T-cell (primary cell): ENCODE measurements around the gene WDR83. TPM values are rescaled to one million over a fixed set of nuclear protein-coding genes. Genes with fewer than 3 reads are reported as not detected.
"Not testable (repeated sequence)": the region's sequence is repeated elsewhere in the genome, so short reads cannot be mapped to it uniquely, and the experiment has no call there.

Source experiments
- ATAC-seq, 4 experiments: fragments of 200-7000 bp in 3 of 4; fragments of 150-1000 bp in 1 of 4; cut with Tn5 transposase; replicated peaks in 1 of 4; 1 replicate in 3 of 4; 2 replicates in 1 of 4; pipeline ENCODE4 v1.10.0; 2021; ENCODE audit warnings: moderate library complexity in 3 of 4, mild to moderate bottlenecking in 2 of 4, moderate number of reproducible peaks in 1 of 4
- CTCF ChIA-PET, 2 donors: fragments of 300-600 bp; sonication (Branson Sonifier 250); formaldehyde crosslinking; loops; one replicate each; lab custom pipeline; 2022; ENCODE audit warnings: antibody characterized with exemption in 2 of 2; lab: Charles Lee
- POLR2A ChIA-PET, 2 donors: fragments of 300-600 bp; sonication (Branson Sonifier 250); formaldehyde crosslinking; loops; one replicate each; lab custom pipeline; 2022; ENCODE audit warnings: antibody characterized with exemption in 2 of 2; lab: Charles Lee
- DNase-seq, 35 experiments: peaks; one replicate each; pipeline versions ENCODE4 v3.0.0 to v3.0.0-alpha.2; 2013 to 2023
- H3K27ac ChIP-seq: one replicate; pipeline ENCODE4 v1.5.1; 2013; ENCODE audit warnings: low read length
- H3K27me3 ChIP-seq, 2 experiments: replicated peaks in 1 of 2; 1 replicate in 1 of 2; 2 replicates in 1 of 2; pipeline versions ENCODE4 v1.6.1 to v1.7.0; 2013; ENCODE audit warnings: low read length in 1 of 2, mixed read lengths in 1 of 2; ENCODE audit not compliant: control insufficient read depth in 2 of 2, insufficient read depth in 2 of 2; ENCODE audit errors: extremely low read depth in 1 of 2
- H3K36me3 ChIP-seq, 2 donors: 1 replicate in 1 of 2; 2 replicates in 1 of 2; pipeline versions ENCODE4 v1.6.1 to v1.7.0; 2013; ENCODE audit warnings: low read length in 1 of 2; ENCODE audit not compliant: control insufficient read depth in 2 of 2, insufficient read depth in 1 of 2; ENCODE audit errors: extremely low read depth in 1 of 2
- H3K4me1 ChIP-seq, 2 experiments: 1 replicate in 1 of 2; 2 replicates in 1 of 2; pipeline versions ENCODE4 v1.6.1 to v1.7.0; 2013; ENCODE audit warnings: low read length in 2 of 2, mixed read lengths in 1 of 2; ENCODE audit not compliant: insufficient read depth in 2 of 2, control insufficient read depth in 1 of 2; ENCODE audit errors: extremely low read depth in 1 of 2
- H3K4me3 ChIP-seq, 2 donors: 1 replicate in 1 of 2; 2 replicates in 1 of 2; pipeline versions ENCODE4 v1.5.1 to v1.7.0; 2013; ENCODE audit warnings: mild to moderate bottlenecking in 2 of 2, low read length in 1 of 2, moderate library complexity in 1 of 2; ENCODE audit not compliant: control insufficient read depth in 1 of 2; ENCODE audit errors: extremely low read depth in 1 of 2
- H3K9me3 ChIP-seq: 2 replicates; pipeline ENCODE4 v1.7.0; 2013
- H3K27ac Mint-ChIP-seq, 2 donors: one replicate each; pipeline ENCODE4 v1.8.0; 2020 to 2021; ENCODE audit warnings: mild to moderate bottlenecking in 2 of 2, mixed read lengths in 2 of 2
- H3K27me3 Mint-ChIP-seq, 2 donors: one replicate each; pipeline ENCODE4 v1.8.0; 2021 to 2022; ENCODE audit warnings: mixed read lengths in 2 of 2
- H3K36me3 Mint-ChIP-seq: one replicate; pipeline ENCODE4 v1.8.0; 2021; ENCODE audit warnings: mixed read lengths
- H3K4me1 Mint-ChIP-seq, 3 donors: one replicate each; pipeline ENCODE4 v1.8.0; 2020 to 2022; ENCODE audit warnings: mixed read lengths in 3 of 3, mild to moderate bottlenecking in 1 of 3
- H3K4me3 Mint-ChIP-seq, 3 donors: one replicate each; pipeline ENCODE4 v1.8.0; 2020 to 2022; ENCODE audit warnings: mild to moderate bottlenecking in 3 of 3, mixed read lengths in 3 of 3, moderate library complexity in 3 of 3
- H3K9me3 Mint-ChIP-seq, 3 donors: one replicate each; pipeline ENCODE4 v1.8.0; 2020 to 2022; ENCODE audit warnings: mixed read lengths in 3 of 3
- WGBS: methylation state at CpG from one replicate; pipeline ENCODE4 v1.1.5; 2013; ENCODE audit warnings: missing lambda C conversion rate; ENCODE audit not compliant: insufficient coverage; 5-methylcytosine and 5-hydroxymethylcytosine counted together
- total RNA-seq, 35 experiments: library from RNA in 6 of 35; stranded (reverse) in 6 of 35; fragments of 120-200 nt in 1 of 35; gene quantifications; one replicate each; pipeline versions ENCODE4 v1.2.1 to v1.2.4 and lab custom pipeline; 2013 to 2026

The WDR83 gene
- total RNA-seq, 5 donors from 2014 or later (not counting 1 experiment from before 2014, with no cell fraction given), result 7.7 to 24.3 (median 17.6) TPM

DNA sequence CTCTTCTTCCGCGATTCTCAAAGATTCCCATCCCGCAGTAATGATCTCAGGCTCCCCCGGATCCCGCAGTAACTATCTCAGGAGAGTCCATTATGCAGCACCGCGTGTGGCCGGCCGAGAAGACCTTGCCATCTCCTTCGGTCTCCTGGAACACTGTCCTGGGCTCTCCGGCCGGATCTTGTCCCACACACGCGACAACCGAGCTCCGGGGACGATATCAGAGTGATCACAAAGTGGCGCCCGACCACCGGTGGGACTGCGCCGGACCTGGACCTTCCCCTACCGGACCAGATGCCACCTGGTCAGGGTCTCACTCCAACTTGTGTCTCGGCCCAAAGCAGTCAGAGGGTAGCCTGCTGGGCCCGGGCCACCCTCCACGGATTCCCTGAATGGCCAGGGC is 24.1 kb upstream of the WDR83 start:
- peaks cover 4% of the 10 kb centered on the region for H3K36me3 Mint-ChIP-seq
- no peaks in the 10 kb centered on the region for H3K9me3 Mint-ChIP-seq
- Histone ChIP-seq H3K9me3 (no peaks in the 10 kb centered on the region), H3K36me3 (peaks cover 0 to 4% of the 10 kb centered on the region in 2 donors), H3K27me3 (no peaks in the 10 kb centered on the region), H3K4me3 (no peak overlapping the region), H3K4me1 (peaks cover 0 to 14% of the 10 kb centered on the region in 2 experiments), H3K27ac (no peak overlapping the region)
- WGBS, result 96% methylated on average over 19 of the region's 26 CpGs
- DNase-seq (no peak), ATAC-seq (no peak)
- H3K4me3 Mint-ChIP-seq, result no peak overlapping the region
- H3K27ac Mint-ChIP-seq, result no peak overlapping the region
- no peaks in the 10 kb centered on the region for H3K27me3 Mint-ChIP-seq
- ChIA-PET POLR2A (no interaction called here), CTCF (interaction anchor here in 1 of 2 donors (0.7 kb wide), 1 partner anchor 27 kb away, joined by 3 read pairs; no protein-coding TSS in a partner anchor)
- peaks cover 8 to 10% (median 10%) of the 10 kb centered on the region in 3 donors for H3K4me1 Mint-ChIP-seq

DNA sequence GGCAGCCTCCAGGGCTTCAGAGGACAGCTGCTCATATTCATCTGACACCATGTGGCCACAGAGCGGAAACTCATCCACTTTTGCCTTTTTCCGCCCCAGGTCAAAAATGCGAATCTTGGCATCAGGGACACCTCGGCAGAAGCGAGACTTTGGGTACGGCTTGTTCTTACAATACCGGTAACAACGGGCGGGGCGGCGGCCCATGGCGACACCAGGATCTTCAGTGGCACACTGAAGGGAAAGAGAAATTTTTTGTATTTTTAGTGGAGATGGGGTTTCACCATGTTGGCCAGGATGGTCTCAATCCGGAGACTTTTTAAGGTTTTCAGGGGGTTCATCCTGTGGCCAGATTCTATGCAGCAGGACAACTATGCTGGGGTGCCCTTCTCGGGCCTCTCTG is 22.9 kb upstream of the WDR83 start:
- H3K27ac Mint-ChIP-seq, CTCF ChIA-PET: not testable (repeated sequence)

DNA sequence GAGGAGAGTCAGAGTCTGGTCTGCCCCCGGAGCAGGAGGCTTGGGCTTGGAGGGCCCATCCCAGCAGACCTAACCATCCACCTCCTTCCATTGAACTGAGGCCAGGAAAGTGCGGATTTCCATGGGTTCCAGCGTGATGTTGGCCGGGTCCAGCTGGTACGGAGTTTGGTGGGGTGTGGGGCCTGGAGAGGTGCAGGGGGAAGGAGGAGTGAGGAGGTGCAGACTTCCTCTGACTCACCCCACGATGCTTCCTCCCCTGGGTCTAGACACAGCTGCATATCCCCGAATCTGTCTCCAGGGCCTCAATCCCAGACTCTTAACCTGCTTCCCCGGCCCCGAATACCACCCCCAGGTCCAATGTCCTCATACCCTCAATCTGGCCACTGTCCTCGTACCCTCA is 20.1 kb upstream of the WDR83 start:
- DNase-seq (no peak), ATAC-seq (no peak)
- 86% methylated on average over 4 of the region's 10 CpGs for WGBS
- Histone ChIP-seq H3K36me3 (peaks cover 4 to 7% of the 10 kb centered on the region in 2 donors), H3K27me3 (no peaks in the 10 kb centered on the region), H3K4me3 (no peak overlapping the region), H3K4me1 (no peaks in the 10 kb centered on the region), H3K27ac (no peak overlapping the region), H3K9me3 (no peaks in the 10 kb centered on the region)
- Mint-ChIP-seq H3K4me1 (peaks cover 0 to 2% (median 0%) of the 10 kb centered on the region in 3 donors), H3K9me3 (no peaks in the 10 kb centered on the region), H3K27ac (peak overlapping the region in 1 of 2 donors; percentile 57), H3K36me3 (peaks cover 9% of the 10 kb centered on the region), H3K4me3 (no peak overlapping the region), H3K27me3 (no peaks in the 10 kb centered on the region)
- ChIA-PET POLR2A (no interaction called here), CTCF (interaction anchor here in 1 of 2 donors (0.5 kb wide), 1 partner anchor 9 kb away, joined by 7 read pairs; no protein-coding TSS in a partner anchor)

More for the DNA sequence above, 22.9 kb upstream of the WDR83 start:
- H3K9me3 Mint-ChIP-seq, H3K4me3 Mint-ChIP-seq, H3K36me3 ChIP-seq, H3K27ac ChIP-seq, H3K27me3 Mint-ChIP-seq, DNase-seq, ATAC-seq, POLR2A ChIA-PET, H3K27me3 ChIP-seq, H3K36me3 Mint-ChIP-seq, H3K9me3 ChIP-seq, H3K4me3 ChIP-seq: not testable (repeated sequence)
- H3K4me1 Mint-ChIP-seq, result peaks cover 8 to 12% (median 10%) of the 10 kb centered on the region in 3 donors
- H3K4me1 ChIP-seq, result peaks cover 0 to 14% of the 10 kb centered on the region in 2 experiments
- WGBS, result 95% methylated on average over 12 of the region's 14 CpGs

DNA sequence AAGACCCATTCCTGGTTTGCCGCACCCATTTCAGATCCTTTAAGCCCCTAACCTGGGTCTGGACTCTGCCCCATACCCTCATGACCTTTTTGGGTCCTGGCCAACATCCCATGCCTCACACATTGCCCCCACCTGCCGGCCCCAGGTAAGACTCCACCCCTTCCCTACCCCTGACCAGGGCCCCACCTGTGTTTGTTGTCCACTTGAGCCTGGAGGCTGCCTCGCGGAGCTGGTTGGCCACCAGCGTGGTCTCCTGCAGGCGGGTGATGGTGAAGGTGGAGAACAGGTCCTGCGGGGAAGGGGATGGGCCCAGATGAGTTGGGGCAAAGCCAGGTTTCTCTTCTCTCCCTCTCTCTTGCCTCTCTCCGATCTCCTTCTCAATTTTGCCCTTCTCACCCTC is 19.6 kb upstream of the WDR83 start:
- WGBS, result 82% methylated on average over 3 of the region's 8 CpGs
- Mint-ChIP-seq H3K36me3 (peaks cover 13% of the 10 kb centered on the region), H3K27ac (peak overlapping the region in 1 of 2 donors; percentile 57), H3K4me3 (no peak overlapping the region), H3K27me3 (no peaks in the 10 kb centered on the region), H3K9me3 (no peaks in the 10 kb centered on the region), H3K4me1 (peaks cover 0 to 2% (median 0%) of the 10 kb centered on the region in 3 donors)
- Histone ChIP-seq H3K27me3 (no peaks in the 10 kb centered on the region), H3K9me3 (no peaks in the 10 kb centered on the region), H3K27ac (no peak overlapping the region), H3K36me3 (peaks cover 4 to 12% of the 10 kb centered on the region in 2 donors), H3K4me3 (no peak overlapping the region), H3K4me1 (no peaks in the 10 kb centered on the region)
- ATAC-seq (peak in 2 of 4 experiments; percentile 14 to 17), DNase-seq (no peak)
- ChIA-PET POLR2A (no interaction called here), CTCF (interaction anchor here in 1 of 2 donors (0.5 kb wide), 1 partner anchor 9 kb away, joined by 7 read pairs; no protein-coding TSS in a partner anchor)

DNA sequence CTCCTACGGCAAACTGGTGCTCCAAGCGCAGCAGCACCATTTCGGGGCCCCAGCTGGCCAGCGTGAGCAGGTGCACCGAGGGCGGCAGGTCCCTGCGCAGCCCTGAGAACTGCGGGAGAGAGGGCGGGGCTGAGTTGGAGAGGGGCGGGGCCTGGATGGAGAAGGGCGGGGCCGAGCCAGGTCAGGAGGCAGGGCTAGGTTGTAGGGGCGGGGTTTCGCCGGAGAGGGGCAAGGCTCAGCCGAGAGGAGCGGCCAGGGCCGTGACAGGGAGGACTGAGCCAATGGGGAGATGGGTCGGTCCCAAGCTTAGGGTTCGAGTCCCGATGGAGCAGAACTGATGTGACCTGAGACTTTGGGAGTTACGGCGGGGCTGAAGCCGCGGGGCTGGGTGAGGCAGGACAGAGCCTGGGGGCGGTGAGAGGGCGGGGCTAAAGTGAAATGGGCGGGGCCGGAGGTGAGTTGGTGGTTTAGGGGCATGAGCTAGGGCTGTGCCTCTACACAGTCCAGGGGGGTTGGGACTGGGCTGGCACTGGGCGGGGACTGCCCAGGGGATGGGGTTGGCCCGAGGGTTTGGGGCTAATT is 19.0 kb upstream of the WDR83 start:
- CTCF ChIA-PET, result no interaction called here
- no peaks in the 10 kb centered on the region for H3K9me3 ChIP-seq
- peaks cover 4 to 16% of the 10 kb centered on the region in 2 donors for H3K36me3 ChIP-seq
- Mint-ChIP-seq H3K27ac (no peak overlapping the region), H3K9me3 (no peaks in the 10 kb centered on the region), H3K4me3 (peak overlapping the region in 1 of 3 donors; percentile 9), H3K4me1 (peaks cover 0 to 2% (median 0%) of the 10 kb centered on the region in 3 donors), H3K36me3 (peaks cover 13% of the 10 kb centered on the region), H3K27me3 (no peaks in the 10 kb centered on the region)
- DNase-seq (peak in 7 of 35 experiments; percentile 12 to 43 (median 20)), ATAC-seq (peak; percentile 49 to 81 (median 54))
- POLR2A ChIA-PET, result no interaction called here
- no peaks in the 10 kb centered on the region for H3K27me3 ChIP-seq
- H3K27ac ChIP-seq, result no peak overlapping the region
- 88% methylated on average over 29 of the region's 31 CpGs for WGBS
- H3K4me3 ChIP-seq, result no peak overlapping the region
- H3K4me1 ChIP-seq, result no peaks in the 10 kb centered on the region

DNA sequence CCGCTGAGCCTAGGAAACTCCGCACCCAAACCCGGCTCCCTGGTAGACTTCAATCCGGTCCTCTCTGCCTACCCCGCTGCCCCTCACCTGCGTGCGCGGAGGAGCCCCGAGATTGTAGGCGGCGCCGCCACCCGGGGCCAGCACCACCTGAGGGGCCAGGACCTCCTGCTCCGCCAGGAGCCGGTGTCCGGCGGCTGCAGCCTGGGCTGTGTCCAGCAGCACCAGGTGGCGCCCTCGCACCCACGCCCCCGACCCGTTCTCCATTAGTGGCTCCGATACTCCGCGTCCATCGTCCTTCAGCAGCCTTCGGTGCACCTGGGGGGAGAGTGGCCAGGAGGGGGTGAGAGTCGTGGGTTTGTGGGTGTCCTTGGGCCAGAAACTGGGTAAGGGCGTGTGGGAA is 18.5 kb upstream of the WDR83 start:
- Mint-ChIP-seq H3K27ac (no peak overlapping the region), H3K9me3 (no peaks in the 10 kb centered on the region), H3K4me1 (peaks cover 0 to 2% (median 0%) of the 10 kb centered on the region in 3 donors), H3K4me3 (peak overlapping the region in 1 of 3 donors; percentile 9), H3K27me3 (no peaks in the 10 kb centered on the region), H3K36me3 (peaks cover 13% of the 10 kb centered on the region)
- no peak overlapping the region for H3K4me3 ChIP-seq
- H3K27me3 ChIP-seq, result no peaks in the 10 kb centered on the region
- WGBS, result 91% methylated on average over 22 of the region's 29 CpGs
- no peaks in the 10 kb centered on the region for H3K4me1 ChIP-seq
- DNase-seq (no peak), ATAC-seq (no peak)
- ChIA-PET POLR2A (no interaction called here), CTCF (no interaction called here)
- no peaks in the 10 kb centered on the region for H3K9me3 ChIP-seq
- no peak overlapping the region for H3K27ac ChIP-seq
- peaks cover 4 to 16% of the 10 kb centered on the region in 2 donors for H3K36me3 ChIP-seq
